ENCODE measurements around the gene GNAQ. TPM values are rescaled to one million over a fixed set of nuclear protein-coding genes. Genes with fewer than 3 reads are reported as not detected.
"Not testable (repeated sequence)": the region's sequence is repeated elsewhere in the genome, so short reads cannot be mapped to it uniquely, and the experiment has no call there.

Gene GNAQ
- total and polyA plus RNA-seq, 12 donors: 5.4 to 19.8 (median 13.2) TPM

DNA sequence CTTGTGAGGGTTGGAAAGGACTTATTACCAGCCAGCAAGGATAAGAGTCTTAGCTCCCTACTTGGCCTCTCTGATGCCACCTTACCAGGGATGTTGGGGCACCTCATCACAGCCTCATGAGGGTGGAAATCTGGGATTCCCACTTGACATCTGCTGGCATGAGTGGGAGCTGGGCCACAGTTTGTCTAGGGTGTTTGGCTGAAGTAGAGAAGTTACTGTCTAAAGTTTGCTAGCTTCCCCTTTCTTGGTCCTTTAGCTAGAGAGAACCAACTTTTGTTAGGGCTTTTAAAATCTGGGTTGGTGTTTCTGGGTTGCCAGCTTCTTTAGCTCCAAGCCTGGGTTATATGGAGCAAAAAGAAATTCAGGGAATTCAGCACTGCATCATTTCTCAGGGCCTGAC is 326.0 kb downstream of the GNAQ start:
- TF ChIP-seq, protein P1, sequence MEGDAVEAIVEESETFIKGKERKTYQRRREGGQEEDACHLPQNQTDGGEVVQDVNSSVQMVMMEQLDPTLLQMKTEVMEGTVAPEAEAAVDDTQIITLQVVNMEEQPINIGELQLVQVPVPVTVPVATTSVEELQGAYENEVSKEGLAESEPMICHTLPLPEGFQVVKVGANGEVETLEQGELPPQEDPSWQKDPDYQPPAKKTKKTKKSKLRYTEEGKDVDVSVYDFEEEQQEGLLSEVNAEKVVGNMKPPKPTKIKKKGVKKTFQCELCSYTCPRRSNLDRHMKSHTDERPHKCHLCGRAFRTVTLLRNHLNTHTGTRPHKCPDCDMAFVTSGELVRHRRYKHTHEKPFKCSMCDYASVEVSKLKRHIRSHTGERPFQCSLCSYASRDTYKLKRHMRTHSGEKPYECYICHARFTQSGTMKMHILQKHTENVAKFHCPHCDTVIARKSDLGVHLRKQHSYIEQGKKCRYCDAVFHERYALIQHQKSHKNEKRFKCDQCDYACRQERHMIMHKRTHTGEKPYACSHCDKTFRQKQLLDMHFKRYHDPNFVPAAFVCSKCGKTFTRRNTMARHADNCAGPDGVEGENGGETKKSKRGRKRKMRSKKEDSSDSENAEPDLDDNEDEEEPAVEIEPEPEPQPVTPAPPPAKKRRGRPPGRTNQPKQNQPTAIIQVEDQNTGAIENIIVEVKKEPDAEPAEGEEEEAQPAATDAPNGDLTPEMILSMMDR (IDR thresholded peaks at IDR 0.05): no peak
- peaks cover 0 to 27% (median 0%) of the 10 kb centered on the region in 9 donors for H3K4me1 ChIP-seq
- no peak overlapping the region for H3K27ac ChIP-seq
- no peaks in the 10 kb centered on the region for H3K27me3 ChIP-seq
- intact Hi-C loops (cut with DNase I): no loop called here
- peaks cover 0 to 24% (median 5%) of the 10 kb centered on the region in 11 donors for H3K9me3 ChIP-seq
- no peaks in the 10 kb centered on the region for H3K36me3 ChIP-seq
- ATAC-seq (no peak), DNase-seq (no peak)
- H3K4me3 ChIP-seq: no peak overlapping the region

DNA sequence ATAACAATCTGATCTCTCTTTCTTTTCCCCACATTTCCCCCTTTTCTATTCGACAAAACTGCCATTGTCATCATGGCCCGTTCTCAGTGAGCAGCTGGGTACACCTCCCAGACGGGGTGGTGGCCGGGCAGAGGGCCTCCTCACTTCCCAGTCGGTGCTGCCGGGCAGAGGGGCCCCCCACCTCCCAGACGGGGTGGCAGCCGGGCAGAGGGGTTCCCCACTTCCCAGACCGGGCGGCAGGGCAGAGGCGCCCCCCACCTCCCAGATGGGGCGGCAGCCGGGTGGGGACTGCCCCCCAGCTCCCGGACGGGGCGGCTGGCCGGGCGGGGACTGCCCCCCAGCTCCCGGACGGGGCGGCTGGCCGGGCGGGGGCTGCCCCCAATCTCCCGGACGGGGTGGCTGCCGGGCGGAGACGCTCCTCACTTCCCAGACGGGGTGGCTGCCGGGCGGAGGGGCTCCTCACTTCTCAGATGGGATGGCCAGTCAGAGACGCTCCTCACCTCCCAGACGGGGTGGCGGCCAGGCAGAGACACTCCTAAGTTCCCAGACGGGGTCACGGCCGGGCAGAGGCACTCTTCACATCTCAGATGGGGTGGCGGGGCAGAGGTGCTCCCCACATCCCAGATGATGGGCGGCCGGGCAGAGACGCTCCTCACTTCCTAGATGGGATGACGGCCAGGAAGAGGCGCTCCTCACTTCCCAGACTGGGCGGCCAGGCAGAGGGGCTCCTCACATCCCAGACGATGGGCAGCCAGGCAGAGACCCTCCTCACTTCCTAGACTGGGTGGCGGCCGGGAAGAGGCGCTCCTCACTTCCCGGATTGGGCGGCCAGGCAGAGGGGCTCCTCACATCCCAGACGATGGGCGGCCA is 328.9 kb downstream of the GNAQ start:
- H3K9me3 ChIP-seq; H3K27me3 ChIP-seq; H3K4me1 ChIP-seq; H3K36me3 ChIP-seq; H3K27ac ChIP-seq; ATAC-seq; DNase-seq; H3K4me3 ChIP-seq; intact Hi-C loops (cut with DNase I): not testable (repeated sequence)
- WGBS, 2 donors: 98% methylated on average over 44 to 52 of the region's 52 CpGs

DNA sequence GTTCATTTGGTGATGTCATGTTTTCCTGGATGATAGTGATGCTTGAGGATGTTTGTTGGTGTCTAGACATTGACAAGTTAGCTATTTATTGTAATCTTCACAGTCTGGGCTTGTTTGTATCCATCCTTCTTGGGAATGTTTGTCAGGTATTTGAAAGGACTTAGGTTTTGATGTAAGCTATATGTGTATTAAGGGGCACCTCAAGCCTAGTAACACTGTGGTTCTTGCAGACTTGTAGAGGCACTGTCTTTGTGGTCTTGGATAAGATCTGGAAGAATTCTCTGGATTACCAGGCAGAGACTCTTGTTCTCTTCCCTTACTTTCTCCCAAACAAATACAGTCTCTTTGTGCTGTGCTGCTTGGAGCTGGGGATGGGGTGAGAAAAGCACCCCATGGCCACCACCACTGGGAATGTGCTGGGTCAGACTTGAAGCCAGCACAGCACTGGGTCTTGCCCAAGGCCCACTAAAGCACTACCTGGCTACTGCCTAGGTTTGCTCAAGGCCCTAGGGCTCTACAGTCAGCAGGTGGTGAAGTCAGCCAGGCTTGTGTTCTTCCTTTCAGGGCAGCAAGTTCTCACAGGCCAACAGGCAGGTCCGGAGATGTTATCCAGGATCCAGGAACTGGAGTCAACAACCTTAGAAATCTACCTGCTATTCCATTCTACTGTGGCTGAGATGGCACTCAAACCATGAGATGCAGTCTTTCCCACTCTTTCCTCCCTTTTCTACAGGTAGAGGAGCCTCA is 334.2 kb downstream of the GNAQ start:
- Histone ChIP-seq H3K27ac (no peak overlapping the region), H3K4me1 (no peaks in the 10 kb centered on the region), H3K36me3 (no peaks in the 10 kb centered on the region), H3K27me3 (no peaks in the 10 kb centered on the region), H3K4me3 (no peak overlapping the region), H3K9me3 (peaks cover 0 to 34% (median 7%) of the 10 kb centered on the region in 11 donors)
- intact Hi-C loops (cut with DNase I): no loop called here
- TF ChIP-seq, protein P1 (IDR thresholded peaks at IDR 0.05): no peak
- no peak for ATAC-seq
- no peak for DNase-seq
- WGBS, 2 donors: 89 to 100% methylated on average over 1 of the region's 1 CpG

DNA sequence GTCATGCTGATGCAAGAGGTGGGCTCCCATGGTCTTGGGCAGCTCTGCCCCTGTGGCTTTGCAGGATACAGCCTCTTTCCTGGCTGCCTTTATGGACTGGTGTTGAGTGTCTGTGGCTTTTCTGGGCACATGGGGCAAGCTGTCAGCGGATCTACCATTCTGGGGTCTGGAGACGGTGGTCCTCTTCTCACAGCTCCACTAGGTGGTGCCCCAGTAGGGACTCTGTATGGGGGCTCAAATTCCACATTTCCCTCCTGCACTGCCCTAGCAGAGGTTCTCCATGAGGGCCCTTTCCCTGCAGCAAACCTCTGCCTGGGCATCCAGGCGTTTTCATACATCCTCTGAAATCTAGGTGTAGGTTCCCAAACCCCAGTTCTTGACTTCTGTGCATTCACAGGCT is 340.9 kb downstream of the GNAQ start:
- H3K36me3 ChIP-seq; ATAC-seq; DNase-seq; H3K27me3 ChIP-seq; H3K27ac ChIP-seq; intact Hi-C loops (cut with DNase I); H3K4me1 ChIP-seq; H3K4me3 ChIP-seq: not testable (repeated sequence)
- 87 to 89% methylated on average over 3 of the region's 3 CpGs for WGBS, 2 donors
- peaks cover 0 to 15% (median 0%) of the 10 kb centered on the region in 11 donors for H3K9me3 ChIP-seq

DNA sequence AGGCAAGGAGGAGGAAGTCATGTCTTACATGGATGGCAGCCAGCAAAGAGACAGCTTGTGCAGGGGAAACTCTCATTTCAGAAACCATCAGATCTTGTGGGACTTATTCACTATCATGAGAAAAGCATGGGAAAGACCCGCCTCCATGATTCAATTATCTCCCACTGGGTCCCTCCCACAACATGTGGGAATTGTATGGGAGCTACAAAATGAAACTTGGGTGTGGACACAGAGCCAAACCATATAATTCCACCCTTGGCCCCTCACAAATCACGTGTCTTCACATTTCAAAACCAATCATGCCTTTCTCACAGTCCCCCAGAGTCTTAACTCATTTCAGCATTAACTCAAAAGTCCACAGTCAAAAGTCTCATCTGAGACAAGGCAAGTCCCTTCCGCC is 341.5 kb downstream of the GNAQ start:
- intact Hi-C loops (cut with DNase I); DNase-seq; H3K27me3 ChIP-seq; H3K4me3 ChIP-seq; ATAC-seq; H3K9me3 ChIP-seq; H3K4me1 ChIP-seq; H3K36me3 ChIP-seq; H3K27ac ChIP-seq: not testable (repeated sequence)
- 62 to 75% methylated on average over 3 of the region's 3 CpGs for WGBS, 2 donors

DNA sequence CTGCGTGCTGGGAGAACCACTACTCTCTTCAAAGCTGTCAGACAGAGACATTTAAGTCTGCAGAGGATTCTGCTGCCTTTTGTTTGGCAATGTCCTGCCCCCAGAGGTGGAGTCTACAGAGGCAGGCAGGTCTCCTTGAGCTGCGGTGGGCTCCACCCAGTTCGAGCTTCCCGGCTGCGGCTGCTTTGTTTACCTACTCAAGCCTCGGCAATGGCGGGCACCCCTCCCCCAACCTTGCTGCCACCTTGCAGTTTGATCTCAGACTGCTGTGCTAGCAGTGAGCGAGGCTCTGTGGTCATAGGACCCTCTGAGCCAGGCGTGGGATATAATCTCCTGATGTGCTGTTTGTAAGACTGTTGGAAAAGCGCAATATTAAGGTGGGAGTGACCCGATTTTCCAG is 343.9 kb downstream of the GNAQ start:
- H3K27me3 ChIP-seq; H3K9me3 ChIP-seq; H3K4me1 ChIP-seq; H3K4me3 ChIP-seq; intact Hi-C loops (cut with DNase I); H3K36me3 ChIP-seq; DNase-seq; ATAC-seq; H3K27ac ChIP-seq: not testable (repeated sequence)
- WGBS, 2 donors: 90% methylated on average over 11 of the region's 11 CpGs
